SK-N-SH (cell line): ENCODE measurements around the gene RWDD3. TPM values are rescaled to one million over a fixed set of nuclear protein-coding genes. Genes with fewer than 3 reads are reported as not detected.

Experiments
- CTCF ChIA-PET: fragments of 300-600, 350-600 bp; formaldehyde crosslinking; extraction: SDS; loops from one replicate; lab custom pipeline; 2021; lab: Yijun Ruan, JAX
- POLR2A ChIA-PET: fragments of 350-600 bp; sonication (Branson Sonifier 250); formaldehyde crosslinking; extraction: SDS; loops from one replicate; lab custom pipeline; 2020; ENCODE audit warnings: antibody characterized with exemption, inconsistent platforms; lab: Yijun Ruan, JAX
- DNase-seq: peaks from one replicate; pipeline ENCODE4 v3.0.0; 2012
- H2AFZ ChIP-seq: fragments of 200-600 bp; sonication (generic); 2 replicates; pipeline ENCODE4 v1.8.1; 2016; ENCODE audit warnings: antibody characterized with exemption, mild to moderate bottlenecking, low read depth
- H3F3A ChIP-seq: fragments of 200-600 bp; sonication (generic); replicated peaks from 2 replicates; pipeline ENCODE3; 2016; ENCODE audit warnings: antibody characterized with exemption, mild to moderate bottlenecking; ENCODE audit not compliant: insufficient read depth
- H3K27ac ChIP-seq, 2 experiments: fragments of 200-500 bp in 1 of 2; fragments of 200-600 bp in 1 of 2; sonication (Bioruptor generic) in 1 of 2; sonication (generic), shearing (Covaris generic) in 1 of 2; 2 replicates each; pipeline versions ENCODE4 v1.5.1 to v1.6.1; 2014 to 2016; ENCODE audit warnings: low read depth in 2 of 2, inconsistent platforms in 1 of 2, low read length in 1 of 2, mild to moderate bottlenecking in 1 of 2, mixed read lengths in 1 of 2
- H3K27me3 ChIP-seq: fragments of 200-600 bp; sonication (generic), shearing (Covaris generic); 2 replicates; pipeline ENCODE4 v1.6.1; 2016; ENCODE audit warnings: mixed run types; ENCODE audit not compliant: insufficient read depth
- H3K36me3 ChIP-seq, 2 experiments: fragments of 200-500 bp in 1 of 2; fragments of 200-600 bp in 1 of 2; sonication (Bioruptor generic) in 1 of 2; sonication (generic) in 1 of 2; replicated peaks in 1 of 2; 2 replicates each; pipeline versions ENCODE3 to v1.5.1; 2014 to 2016; ENCODE audit warnings: low read length in 1 of 2, mild to moderate bottlenecking in 1 of 2; ENCODE audit not compliant: insufficient read depth in 2 of 2, control insufficient read depth in 1 of 2
- H3K4me1 ChIP-seq, 2 experiments: fragments of 200-500 bp in 1 of 2; fragments of 200-600 bp in 1 of 2; sonication (Bioruptor generic) in 1 of 2; sonication (generic), shearing (Covaris generic) in 1 of 2; 2 replicates each; pipeline versions ENCODE4 v1.5.1 to v1.6.1; 2014 to 2016; ENCODE audit warnings: low read depth in 1 of 2, low read length in 1 of 2, mixed run types in 1 of 2; ENCODE audit not compliant: insufficient read depth in 2 of 2, control insufficient read depth in 1 of 2
- H3K4me2 ChIP-seq: fragments of 200-600 bp; sonication (generic), shearing (Covaris generic); 2 replicates; pipeline ENCODE4 v1.6.1; 2017; ENCODE audit warnings: mixed run types
- H3K4me3 ChIP-seq, 2 experiments: fragments of 200-500 bp in 1 of 2; fragments of 200-600 bp in 1 of 2; sonication (Bioruptor generic) in 1 of 2; sonication (generic), shearing (Covaris generic) in 1 of 2; 2 replicates each; pipeline versions ENCODE4 v1.5.1 to v1.8.1; 2014 to 2016; ENCODE audit warnings: low read depth in 2 of 2, inconsistent platforms in 1 of 2, low read length in 1 of 2, mild to moderate bottlenecking in 1 of 2, mixed read lengths in 1 of 2, moderate library complexity in 1 of 2
- H3K79me2 ChIP-seq: fragments of 200-600 bp; sonication (generic); 2 replicates; pipeline ENCODE4 v1.8.1; 2017; ENCODE audit warnings: mild to moderate bottlenecking; ENCODE audit not compliant: insufficient read depth
- H3K9ac ChIP-seq: fragments of 200-600 bp; sonication (generic); 2 replicates; pipeline ENCODE4 v1.6.1; 2017; ENCODE audit warnings: mixed run types
- H3K9me2 ChIP-seq: fragments of 200-600 bp; sonication (generic); 2 replicates; pipeline ENCODE4 v1.6.1; 2017; ENCODE audit warnings: mixed run types
- H3K9me3 ChIP-seq: fragments of 200-600 bp; sonication (generic); 2 replicates; pipeline ENCODE4 v1.6.1; 2017; ENCODE audit warnings: mixed run types, mild to moderate bottlenecking, moderate library complexity
- H4K20me1 ChIP-seq: fragments of 200-600 bp; sonication (generic); 2 replicates; pipeline ENCODE4 v1.6.1; 2017; ENCODE audit warnings: mild to moderate bottlenecking, mixed run types; ENCODE audit not compliant: insufficient read depth
- EP300 ChIP-seq, 2 experiments: IDR thresholded peaks; 2 replicates each; pipeline versions ENCODE4 v1.4.0 to v1.6.1; 2012; ENCODE audit warnings: borderline replicate concordance in 1 of 2, low read depth in 1 of 2, low read length in 1 of 2
- EZH2phosphoT487 ChIP-seq: fragments of 200-600 bp; sonication (generic); IDR thresholded peaks from 2 replicates; pipeline ENCODE4 v1.6.1; 2017; ENCODE audit warnings: low read depth, mixed run types, mild to moderate bottlenecking, antibody characterized with exemption, moderate library complexity, borderline replicate concordance
- FOXM1 ChIP-seq: IDR thresholded peaks from 2 replicates; pipeline ENCODE4 v1.4.0; 2012; ENCODE audit warnings: low read depth, mild to moderate bottlenecking
- RFX5 ChIP-seq: IDR thresholded peaks from 2 replicates; pipeline ENCODE4 v1.6.1; 2012; ENCODE audit warnings: mild to moderate bottlenecking, improper control_type of control experiment, low read length
- SIN3A ChIP-seq: IDR thresholded peaks from 2 replicates; pipeline ENCODE4 v1.6.1; 2012; ENCODE audit warnings: low read depth, mild to moderate bottlenecking, low read length, moderate library complexity, borderline replicate concordance
- SMC3 ChIP-seq: IDR thresholded peaks from 2 replicates; pipeline ENCODE4 v1.6.1; 2012; ENCODE audit warnings: low read depth, low read length, improper control_type of control experiment
- TAF1 ChIP-seq: IDR thresholded peaks from 2 replicates; pipeline ENCODE4 v1.6.1; 2012; ENCODE audit warnings: low read depth, mild to moderate bottlenecking, low read length, moderate library complexity, borderline replicate concordance
- WGBS: methylation state at CpG from one replicate; pipeline ENCODE4 v1.1.6; 2017; ENCODE audit warnings: low lambda C conversion rate; 5-methylcytosine and 5-hydroxymethylcytosine counted together
- polyA plus RNA-seq, 3 experiments: library from polyadenylated mRNA; depleted of rRNA; stranded (reverse); fragments of >200 nt; gene quantifications; 2 replicates each; pipeline ENCODE4 v1.2.3, GENCODE V29; 2012
- TF ChIP-seq, protein P1 (sequence below): IDR thresholded peaks from 2 replicates; pipeline ENCODE4 v1.4.0; 2012; ENCODE audit warnings: low read depth, borderline replicate concordance
- TF ChIP-seq, protein P2 (sequence below): IDR thresholded peaks from 2 replicates; pipeline ENCODE4 v1.6.1; 2012; ENCODE audit warnings: mild to moderate bottlenecking, low read depth, low read length, moderate library complexity

The RWDD3 gene
- polyA plus RNA-seq, 1 of the 3 experiments (the other 2 are of a cell fraction) = 11.9 TPM

DNA sequence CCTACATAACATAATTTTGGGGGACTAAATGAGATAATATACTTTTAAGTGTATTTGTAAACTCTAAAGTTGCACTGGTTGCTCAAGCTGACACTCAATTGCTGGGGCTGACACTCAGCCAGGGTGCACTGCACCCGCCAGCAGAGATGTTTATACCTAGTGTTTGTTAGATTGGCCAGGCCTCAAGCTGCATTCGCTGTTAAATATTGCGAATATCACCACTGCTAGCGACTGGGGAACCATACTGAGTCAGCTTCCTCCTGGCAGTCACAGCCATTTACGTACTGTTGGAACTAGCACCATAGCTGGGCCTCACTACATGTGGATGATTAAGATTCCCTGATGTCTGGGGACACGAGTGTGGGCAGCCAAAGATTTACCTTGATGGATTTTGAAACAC lies 12.7 kb upstream of the RWDD3 start:
- no peak overlapping the region for H3K9ac ChIP-seq
- H3K9me2 ChIP-seq = no peaks in the 10 kb centered on the region
- H3K9me3 ChIP-seq = no peaks in the 10 kb centered on the region
- H3K4me2 ChIP-seq = no peak overlapping the region
- POLR2A ChIA-PET = interaction anchor here (1.7 kb wide), 1 partner anchor 13 kb away, joined by 4 read pairs; the partner anchor contains the start of gene RWDD3
- no peaks in the 10 kb centered on the region for H4K20me1 ChIP-seq
- DNase-seq = no peak
- no peaks in the 10 kb centered on the region for H3K27me3 ChIP-seq
- 92% methylated on average over 6 of the region's 6 CpGs for WGBS
- H3F3A ChIP-seq = peaks cover 2% of the 10 kb centered on the region
- no peak for TF ChIP-seq SIN3A
- CTCF ChIA-PET = interaction anchor here (3.6 kb wide), 1 partner anchor 12 kb away, joined by 26 read pairs; the partner anchor contains the start of gene RWDD3
- no peaks in the 10 kb centered on the region for H3K79me2 ChIP-seq
- H3K36me3 ChIP-seq = no peaks in the 10 kb centered on the region
- H3K4me1 ChIP-seq = no peaks in the 10 kb centered on the region
- no peak overlapping the region for H3K27ac ChIP-seq
- no peak overlapping the region for H3K4me3 ChIP-seq
- H2AFZ ChIP-seq = no peak overlapping the region

DNA sequence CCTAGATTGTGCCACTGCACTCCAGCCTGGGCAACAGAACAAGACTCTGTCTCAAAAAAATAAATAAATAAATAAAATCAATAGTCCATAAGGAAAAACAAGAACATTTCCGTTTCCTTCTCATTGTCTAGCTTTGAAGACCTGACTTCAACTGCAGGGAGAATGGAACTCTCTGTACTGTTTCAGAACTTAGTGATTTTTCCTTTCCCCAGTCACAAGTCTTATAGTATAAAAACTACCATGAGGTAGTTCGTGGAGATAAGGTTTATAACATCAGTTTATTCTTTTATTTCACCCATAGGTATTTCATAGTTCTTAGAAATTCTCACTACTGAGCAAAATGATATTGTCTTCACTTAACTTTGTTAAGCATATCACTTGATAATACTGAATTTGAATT lies 11.4 kb upstream of the RWDD3 start:
- POLR2A ChIA-PET = interaction anchor here (1.7 kb wide), 1 partner anchor 11 kb away, joined by 4 read pairs; the partner anchor contains the start of gene RWDD3
- H3K27ac ChIP-seq = no peak overlapping the region

More for the DNA sequence above, 11.4 kb upstream of the RWDD3 start:
- no peaks in the 10 kb centered on the region for H3K79me2 ChIP-seq
- TF ChIP-seq SMC3 (no peak), EP300 (IDR thresholded peaks at IDR 0.05; ENCODE audit: borderline replicate concordance in 1 of 2, low read depth in 1 of 2, low read length in 1 of 2) (no peak), EZH2phosphoT487 (no peak), TAF1 (no peak), RFX5 (no peak), FOXM1 (no peak)
- TF ChIP-seq, protein P1, sequence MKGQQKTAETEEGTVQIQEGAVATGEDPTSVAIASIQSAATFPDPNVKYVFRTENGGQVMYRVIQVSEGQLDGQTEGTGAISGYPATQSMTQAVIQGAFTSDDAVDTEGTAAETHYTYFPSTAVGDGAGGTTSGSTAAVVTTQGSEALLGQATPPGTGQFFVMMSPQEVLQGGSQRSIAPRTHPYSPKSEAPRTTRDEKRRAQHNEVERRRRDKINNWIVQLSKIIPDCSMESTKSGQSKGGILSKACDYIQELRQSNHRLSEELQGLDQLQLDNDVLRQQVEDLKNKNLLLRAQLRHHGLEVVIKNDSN = no peak
- TF ChIP-seq, protein P2, sequence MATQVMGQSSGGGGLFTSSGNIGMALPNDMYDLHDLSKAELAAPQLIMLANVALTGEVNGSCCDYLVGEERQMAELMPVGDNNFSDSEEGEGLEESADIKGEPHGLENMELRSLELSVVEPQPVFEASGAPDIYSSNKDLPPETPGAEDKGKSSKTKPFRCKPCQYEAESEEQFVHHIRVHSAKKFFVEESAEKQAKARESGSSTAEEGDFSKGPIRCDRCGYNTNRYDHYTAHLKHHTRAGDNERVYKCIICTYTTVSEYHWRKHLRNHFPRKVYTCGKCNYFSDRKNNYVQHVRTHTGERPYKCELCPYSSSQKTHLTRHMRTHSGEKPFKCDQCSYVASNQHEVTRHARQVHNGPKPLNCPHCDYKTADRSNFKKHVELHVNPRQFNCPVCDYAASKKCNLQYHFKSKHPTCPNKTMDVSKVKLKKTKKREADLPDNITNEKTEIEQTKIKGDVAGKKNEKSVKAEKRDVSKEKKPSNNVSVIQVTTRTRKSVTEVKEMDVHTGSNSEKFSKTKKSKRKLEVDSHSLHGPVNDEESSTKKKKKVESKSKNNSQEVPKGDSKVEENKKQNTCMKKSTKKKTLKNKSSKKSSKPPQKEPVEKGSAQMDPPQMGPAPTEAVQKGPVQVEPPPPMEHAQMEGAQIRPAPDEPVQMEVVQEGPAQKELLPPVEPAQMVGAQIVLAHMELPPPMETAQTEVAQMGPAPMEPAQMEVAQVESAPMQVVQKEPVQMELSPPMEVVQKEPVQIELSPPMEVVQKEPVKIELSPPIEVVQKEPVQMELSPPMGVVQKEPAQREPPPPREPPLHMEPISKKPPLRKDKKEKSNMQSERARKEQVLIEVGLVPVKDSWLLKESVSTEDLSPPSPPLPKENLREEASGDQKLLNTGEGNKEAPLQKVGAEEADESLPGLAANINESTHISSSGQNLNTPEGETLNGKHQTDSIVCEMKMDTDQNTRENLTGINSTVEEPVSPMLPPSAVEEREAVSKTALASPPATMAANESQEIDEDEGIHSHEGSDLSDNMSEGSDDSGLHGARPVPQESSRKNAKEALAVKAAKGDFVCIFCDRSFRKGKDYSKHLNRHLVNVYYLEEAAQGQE = no peak
- H3K4me1 ChIP-seq = no peaks in the 10 kb centered on the region; a peak in 1 of 4 replicates
- H3K9me2 ChIP-seq = no peaks in the 10 kb centered on the region
- no peak overlapping the region for H3K4me3 ChIP-seq
- CTCF ChIA-PET = interaction anchor here (1.2 to 3.6 kb wide), 2 partner anchors 11 to 179 kb away, joined by 3 to 26 read pairs; partner anchors contain the start of gene RWDD3
- no peak overlapping the region for H3K9ac ChIP-seq
- H3K9me3 ChIP-seq = no peaks in the 10 kb centered on the region
- no peak for DNase-seq
- H2AFZ ChIP-seq = no peak overlapping the region
- H3K27me3 ChIP-seq = no peaks in the 10 kb centered on the region
- H3K4me2 ChIP-seq = no peak overlapping the region
- WGBS = 74% methylated on average over 2 of the region's 2 CpGs
- no peaks in the 10 kb centered on the region for H3K36me3 ChIP-seq
- H3F3A ChIP-seq = peaks cover 2% of the 10 kb centered on the region
- H4K20me1 ChIP-seq = no peaks in the 10 kb centered on the region
